Dermis blood vessel endothelial cell (primary cell): ENCODE results near the gene UBL5. TPM values are rescaled to one million over a fixed set of nuclear protein-coding genes. Genes with fewer than 3 reads are reported as not detected.
"Not testable (repeated sequence)": the region's sequence is repeated elsewhere in the genome, so short reads cannot be mapped to it uniquely, and the experiment has no call there.

Experiments
- DNase-seq: peaks from one replicate; pipeline ENCODE4 v3.0.0; 2010
- total RNA-seq: library from RNA; depleted of rRNA; stranded (reverse); fragments of >200 nt; gene quantifications from 2 replicates; pipeline ENCODE4 v1.2.3, GENCODE V29; 2014

The UBL5 gene
- total RNA-seq, 1 donor from 2014 or later, result 361 TPM

- peak; percentile 4 for DNase-seq
Measured at GRCh38 chr19:9818175-9818733, 9.5 kb upstream of the UBL5 start.

- DNase-seq, result peak; percentile 100
Measured at GRCh38 chr19:9818734-9819595, 8.8 kb upstream of the UBL5 start, which contains the start of gene FBXL12. TSS of gene FBXL12 (minus strand) at chr19:9819079. CDS start at chr19:9818813, 266 bp downstream.

GRCh38 chr19:9819596-9819909 lies 8.2 kb upstream of the UBL5 start:
- DNase-seq, result no peak

- DNase-seq, result not testable (repeated sequence)
Measured at GRCh38 chr19:9820034-9820433, 7.7 kb upstream of the UBL5 start.

GRCh38 chr19:9823816-9824215 lies 3.9 kb upstream of the UBL5 start:
- DNase-seq, result no peak

GRCh38 chr19:9828551-9829063 lies 889 bp downstream of the UBL5 start:
- DNase-seq, result peak; percentile 5

GRCh38 chr19:9834307-9834725 lies 6.6 kb downstream of the UBL5 start:
- DNase-seq, result no peak

GRCh38 chr19:9834726-9835506 lies 7.2 kb downstream of the UBL5 start, which contains the start of gene PIN1:
TSS of gene PIN1 (plus strand) at chr19:9835318. CDS start at chr19:9835345, 27 bp downstream.
- DNase-seq, result peak; percentile 99

GRCh38 chr19:9835507-9835949 lies 7.8 kb downstream of the UBL5 start:
- no peak for DNase-seq

- DNase-seq, result peak; percentile 33
Measured at GRCh38 chr19:9836021-9836420, 8.3 kb downstream of the UBL5 start.

GRCh38 chr19:9838324-9838723 lies 10.6 kb downstream of the UBL5 start:
- no peak for DNase-seq

GRCh38 chr19:9839415-9839814 lies 11.7 kb downstream of the UBL5 start:
- DNase-seq, result no peak

- no peak for DNase-seq
Measured at GRCh38 chr19:9842834-9843625, 15.3 kb downstream of the UBL5 start.

- DNase-seq, result not testable (repeated sequence)
Measured at GRCh38 chr19:9843626-9844273, 16.0 kb downstream of the UBL5 start.

- DNase-seq, result peak; percentile 95
Measured at GRCh38 chr19:9847087-9847671, 19.5 kb downstream of the UBL5 start.

- peak; percentile 41 for DNase-seq
Measured at GRCh38 chr19:9848060-9848459, 20.3 kb downstream of the UBL5 start.

- DNase-seq, result no peak
Measured at GRCh38 chr19:9848762-9849161, 21.0 kb downstream of the UBL5 start.

- no peak for DNase-seq
Measured at GRCh38 chr19:9849791-9850190, 22.1 kb downstream of the UBL5 start.

- DNase-seq, result no peak
Measured at GRCh38 chr19:9850235-9850959, 22.7 kb downstream of the UBL5 start.

- no peak for DNase-seq
Measured at GRCh38 chr19:9854282-9854846, 26.6 kb downstream of the UBL5 start.
